Memory B cell (primary cell): ENCODE data around the gene NR6A1.

Experiments used
- ATAC-seq: fragments of 150-1000 bp; cut with Tn5 transposase; 2 replicates; pipeline ENCODE4 v1.10.0; 2021; ENCODE audit warnings: low read depth, mild to moderate bottlenecking, moderate library complexity
- DNase-seq, 2 donors: peaks; one replicate each; pipeline ENCODE4 v3.0.0; 2022; ENCODE audit warnings: low spot score in 2 of 2
- H3K27ac Mint-ChIP-seq: one replicate; pipeline ENCODE4 v1.8.0; 2022; ENCODE audit warnings: mild to moderate bottlenecking, moderate library complexity, mixed read lengths
- H3K27me3 Mint-ChIP-seq: one replicate; pipeline ENCODE4 v1.8.0; 2022; ENCODE audit warnings: mixed read lengths
- H3K36me3 Mint-ChIP-seq: one replicate; pipeline ENCODE4 v1.8.0; 2022; ENCODE audit warnings: mild to moderate bottlenecking, mixed read lengths
- H3K4me1 Mint-ChIP-seq: one replicate; pipeline ENCODE4 v1.8.0; 2022; ENCODE audit warnings: mixed read lengths
- H3K4me3 Mint-ChIP-seq: one replicate; pipeline ENCODE4 v1.8.0; 2022; ENCODE audit warnings: mild to moderate bottlenecking, moderate library complexity, mixed read lengths
- H3K9me3 Mint-ChIP-seq: one replicate; pipeline ENCODE4 v1.8.0; 2022; ENCODE audit warnings: mixed read lengths

NR6A1 gene

DNA sequence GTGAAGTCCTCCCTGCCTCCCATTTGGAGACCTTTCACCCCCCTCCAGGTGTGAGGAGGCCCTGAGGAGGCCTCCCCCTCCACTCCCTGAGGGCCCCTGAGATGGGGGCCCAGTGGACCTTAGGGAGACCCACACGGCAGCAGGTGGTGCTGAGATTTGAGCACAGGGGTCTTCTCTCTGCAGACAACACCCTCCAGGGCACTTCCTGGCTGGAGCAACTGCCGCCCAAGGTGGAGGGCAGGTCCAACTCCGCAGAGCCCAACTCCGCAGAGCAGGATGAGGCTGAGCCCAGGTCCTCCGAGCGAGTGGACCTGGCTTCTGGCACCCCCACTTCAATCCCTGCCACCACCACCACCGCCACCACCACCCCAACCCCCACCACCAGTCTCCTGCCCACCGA is 32.8 kb upstream of the NR6A1 start:
- H3K9me3 Mint-ChIP-seq, result no peaks in the 10 kb centered on the region
- DNase-seq, result no peak
- H3K27ac Mint-ChIP-seq, result peak overlapping the region; percentile 84
- peaks cover 4% of the 10 kb centered on the region for H3K36me3 Mint-ChIP-seq
- H3K27me3 Mint-ChIP-seq, result no peaks in the 10 kb centered on the region
- H3K4me3 Mint-ChIP-seq, result no peak overlapping the region
- no peak for ATAC-seq
- H3K4me1 Mint-ChIP-seq, result peaks cover 29% of the 10 kb centered on the region

DNA sequence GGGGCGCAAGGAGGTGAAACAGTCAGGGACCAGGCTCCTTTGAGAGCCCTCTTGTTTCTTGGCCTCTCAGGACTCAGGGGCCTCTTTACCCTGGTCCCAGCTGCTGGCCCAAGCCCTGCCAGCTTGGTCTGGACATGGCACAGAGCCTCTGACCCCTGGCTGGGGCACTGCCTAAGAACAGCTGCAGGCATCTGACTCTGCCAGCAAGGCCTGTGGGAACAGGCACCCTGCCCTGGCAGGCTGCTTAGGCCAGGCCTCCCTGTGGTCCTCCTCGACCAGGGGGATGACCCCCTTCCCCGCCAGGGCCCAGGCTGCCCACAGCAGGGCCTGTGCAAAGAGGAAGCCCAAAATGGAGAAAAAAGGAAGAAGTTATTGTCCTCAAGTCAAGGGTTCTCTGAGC is 31.3 kb upstream of the NR6A1 start:
- DNase-seq (no peak), ATAC-seq (no peak)
- H3K9me3 Mint-ChIP-seq, result no peaks in the 10 kb centered on the region
- H3K36me3 Mint-ChIP-seq, result no peaks in the 10 kb centered on the region
- peaks cover 27% of the 10 kb centered on the region for H3K4me1 Mint-ChIP-seq
- no peaks in the 10 kb centered on the region for H3K27me3 Mint-ChIP-seq
- no peak overlapping the region for H3K4me3 Mint-ChIP-seq
- peak overlapping the region; percentile 95 for H3K27ac Mint-ChIP-seq

DNA sequence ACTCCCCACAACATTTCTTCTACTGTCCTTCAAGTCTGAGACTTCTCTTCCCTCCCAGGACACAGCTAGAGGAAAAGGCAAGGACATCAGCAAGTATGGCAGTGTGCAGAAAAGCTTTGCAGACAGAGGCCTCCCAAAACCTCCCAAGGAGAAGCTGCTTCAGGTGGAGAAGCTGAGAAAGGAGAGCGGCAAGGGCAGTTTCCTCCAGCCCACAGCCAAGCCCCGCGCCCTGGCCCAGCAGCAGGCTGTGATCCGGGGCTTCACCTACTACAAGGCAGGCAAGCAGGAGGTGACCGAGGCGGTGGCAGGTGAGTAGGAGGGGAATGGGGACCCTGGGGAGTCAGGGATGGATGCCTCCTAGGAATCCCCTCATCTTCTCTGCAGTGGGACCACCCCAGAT is 30.2 kb upstream of the NR6A1 start:
- Mint-ChIP-seq H3K27me3 (no peaks in the 10 kb centered on the region), H3K9me3 (no peaks in the 10 kb centered on the region), H3K4me1 (peaks cover 27% of the 10 kb centered on the region), H3K4me3 (no peak overlapping the region), H3K36me3 (no peaks in the 10 kb centered on the region), H3K27ac (peak overlapping the region; percentile 95)
- ATAC-seq (no peak), DNase-seq (no peak)

DNA sequence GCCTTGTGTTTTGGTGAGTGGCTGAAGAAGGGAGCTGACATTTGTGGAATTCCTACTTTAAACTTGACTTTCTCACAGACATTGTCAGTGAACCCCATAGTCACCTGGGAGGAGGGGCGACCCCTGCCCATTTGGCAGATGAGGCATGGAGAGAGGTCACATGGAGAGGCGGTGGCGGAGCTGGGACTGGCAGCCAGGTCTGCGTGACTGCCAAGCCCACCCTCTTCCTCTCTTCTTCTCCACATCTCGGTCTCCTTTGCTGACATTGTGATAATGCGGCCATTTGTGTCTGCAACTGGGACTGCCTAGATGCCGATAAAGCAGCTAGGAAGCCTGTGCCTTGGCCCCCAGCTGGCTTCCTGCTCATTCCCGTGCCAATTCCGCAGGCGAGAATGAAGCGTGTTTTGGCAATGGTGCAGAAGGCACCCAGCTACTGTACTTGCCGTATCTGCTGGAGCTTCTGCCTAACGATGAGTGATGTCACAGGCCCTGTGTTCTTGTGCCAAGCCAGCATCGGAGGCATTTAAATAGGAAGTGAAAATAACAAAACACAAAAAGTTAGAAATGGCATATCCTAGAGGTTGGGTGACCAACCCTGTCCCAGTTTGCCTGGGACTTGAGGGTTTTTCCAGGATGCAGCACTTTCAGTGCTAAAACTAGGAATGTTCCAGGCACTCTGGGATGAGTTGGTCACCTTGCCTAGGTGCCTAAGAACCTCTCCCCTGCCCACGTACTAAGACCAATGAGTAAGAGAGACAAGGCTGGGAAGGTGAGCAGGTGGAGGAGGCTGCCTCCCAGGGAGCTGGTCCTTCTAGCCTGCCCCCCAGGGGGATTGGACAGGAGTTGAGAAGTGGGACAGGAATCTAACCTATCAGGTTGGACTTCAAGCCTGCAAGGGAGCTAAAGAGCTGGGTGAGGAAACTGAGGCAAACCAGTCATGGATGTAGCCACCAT is 29.5 kb upstream of the NR6A1 start:
- DNase-seq (peak; percentile 52 to 62), ATAC-seq (peak; percentile 99)
- H3K9me3 Mint-ChIP-seq, result no peaks in the 10 kb centered on the region
- peaks cover 27% of the 10 kb centered on the region for H3K4me1 Mint-ChIP-seq
- peak overlapping the region; percentile 95 for H3K27ac Mint-ChIP-seq
- no peaks in the 10 kb centered on the region for H3K36me3 Mint-ChIP-seq
- H3K4me3 Mint-ChIP-seq, result peak overlapping the region; percentile 46
- H3K27me3 Mint-ChIP-seq, result no peaks in the 10 kb centered on the region

DNA sequence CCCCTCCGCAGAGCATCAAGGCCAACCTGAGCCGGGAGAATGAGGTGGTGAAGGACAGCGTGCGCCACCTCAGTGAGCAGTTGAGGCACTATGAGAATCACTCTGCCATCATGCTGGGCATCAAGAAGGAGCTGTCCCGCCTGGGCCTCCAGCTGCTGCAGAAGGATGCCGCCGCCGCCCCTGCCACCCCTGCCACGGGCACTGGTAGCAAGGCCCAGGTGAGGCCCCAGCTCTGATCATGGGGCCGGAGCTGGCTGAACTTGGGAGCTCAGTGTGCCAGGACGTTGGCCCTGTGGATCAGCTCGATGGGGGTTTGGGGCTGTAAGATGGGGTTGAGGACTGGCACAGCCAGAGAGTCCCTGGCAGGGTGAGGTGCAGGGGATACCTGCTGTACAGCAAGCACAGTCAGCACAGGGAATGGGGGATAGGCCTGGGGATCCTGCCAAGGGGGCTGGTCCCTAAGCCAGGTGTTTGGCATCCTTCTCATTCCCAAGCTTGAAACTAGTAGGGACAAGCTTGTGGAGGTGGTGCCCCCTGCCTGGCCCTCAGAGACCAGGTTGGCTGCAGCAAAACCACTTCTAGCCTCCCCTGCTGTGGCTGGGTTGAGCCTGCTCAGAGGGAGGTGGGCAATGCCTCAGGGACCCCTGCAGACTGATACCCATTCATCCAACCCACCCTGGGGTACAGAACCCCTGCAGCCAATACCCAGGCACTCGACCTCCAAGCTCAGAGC is 28.3 kb upstream of the NR6A1 start:
- H3K27ac Mint-ChIP-seq, result peak overlapping the region; percentile 95
- no peaks in the 10 kb centered on the region for H3K36me3 Mint-ChIP-seq
- DNase-seq (no peak), ATAC-seq (no peak)
- peaks cover 24% of the 10 kb centered on the region for H3K4me1 Mint-ChIP-seq
- H3K27me3 Mint-ChIP-seq, result peaks cover 1% of the 10 kb centered on the region
- no peaks in the 10 kb centered on the region for H3K9me3 Mint-ChIP-seq
- H3K4me3 Mint-ChIP-seq, result no peak overlapping the region

DNA sequence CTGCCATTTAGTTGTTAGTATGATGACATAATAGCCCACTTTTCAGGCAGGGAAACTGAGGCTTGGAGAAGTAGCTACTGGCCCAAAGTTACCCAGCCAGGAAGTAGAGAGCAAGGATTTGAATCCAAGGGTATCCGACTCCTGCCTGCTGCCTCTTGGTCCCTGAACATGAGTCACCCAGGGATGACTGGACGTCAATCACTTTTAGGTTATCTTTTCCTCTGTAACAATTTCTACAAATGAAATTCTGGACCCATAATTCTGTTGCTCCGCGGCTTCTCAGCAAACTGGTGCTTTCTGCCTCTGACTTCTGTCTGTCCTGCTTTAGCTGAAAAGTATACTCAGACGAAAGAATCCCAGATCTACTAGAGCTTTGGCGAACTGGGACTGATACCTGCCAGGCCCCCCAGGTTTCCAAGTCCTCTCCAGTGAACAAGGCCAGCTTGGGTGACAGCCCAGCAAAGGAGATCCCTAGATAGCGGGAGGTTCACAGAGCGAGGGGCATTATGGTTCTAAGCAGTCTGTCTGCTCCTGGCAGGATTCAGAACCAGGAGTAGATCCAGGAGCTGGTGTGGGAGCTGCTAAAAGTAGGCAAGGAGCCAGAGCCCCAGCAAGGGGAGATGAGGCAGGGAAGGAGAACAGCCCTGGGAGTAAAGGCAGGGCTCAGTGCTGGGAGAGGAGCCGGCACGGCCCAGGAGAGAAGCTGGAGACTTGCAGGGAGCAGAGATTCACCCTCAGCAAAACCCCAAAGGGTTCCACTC is 26.4 kb upstream of the NR6A1 start:
- H3K27me3 Mint-ChIP-seq, result peaks cover 4% of the 10 kb centered on the region
- H3K27ac Mint-ChIP-seq, result peak overlapping the region; percentile 68
- H3K4me1 Mint-ChIP-seq, result peaks cover 22% of the 10 kb centered on the region
- no peaks in the 10 kb centered on the region for H3K9me3 Mint-ChIP-seq
- no peak for DNase-seq
- H3K36me3 Mint-ChIP-seq, result no peaks in the 10 kb centered on the region
- no peak for ATAC-seq
- H3K4me3 Mint-ChIP-seq, result no peak overlapping the region

DNA sequence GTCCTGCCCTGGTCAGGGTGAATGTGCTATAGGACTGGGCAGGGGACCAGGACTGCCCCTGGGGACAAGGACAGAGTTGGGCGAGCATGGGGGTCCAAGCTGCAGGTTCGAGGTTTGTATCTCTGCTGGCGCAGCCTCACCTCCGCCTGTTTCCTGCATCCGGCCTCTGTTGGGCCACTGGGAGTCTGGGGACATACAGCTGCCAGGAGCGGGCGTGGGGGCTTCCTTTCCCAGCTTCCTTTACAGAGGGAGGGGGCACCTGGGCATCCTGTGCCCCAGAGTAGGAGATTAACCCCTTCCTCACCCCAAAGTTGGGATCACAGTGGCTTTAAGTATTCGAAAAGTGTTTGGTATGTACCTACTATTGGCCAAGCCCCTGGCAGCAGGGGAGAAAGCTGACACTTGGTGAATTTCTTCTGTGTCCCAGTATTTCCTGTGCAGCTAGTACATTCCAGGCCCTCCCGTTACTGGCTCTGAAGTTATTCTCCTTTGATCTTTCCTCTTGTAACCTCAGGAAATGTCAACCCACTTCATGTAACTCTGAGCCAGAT is 24.8 kb upstream of the NR6A1 start:
- DNase-seq, result no peak
- H3K4me1 Mint-ChIP-seq, result peaks cover 26% of the 10 kb centered on the region
- no peaks in the 10 kb centered on the region for H3K36me3 Mint-ChIP-seq
- peaks cover 4% of the 10 kb centered on the region for H3K27me3 Mint-ChIP-seq
- no peaks in the 10 kb centered on the region for H3K9me3 Mint-ChIP-seq
- H3K4me3 Mint-ChIP-seq, result no peak overlapping the region
- no peak for ATAC-seq
- H3K27ac Mint-ChIP-seq, result no peak overlapping the region

DNA sequence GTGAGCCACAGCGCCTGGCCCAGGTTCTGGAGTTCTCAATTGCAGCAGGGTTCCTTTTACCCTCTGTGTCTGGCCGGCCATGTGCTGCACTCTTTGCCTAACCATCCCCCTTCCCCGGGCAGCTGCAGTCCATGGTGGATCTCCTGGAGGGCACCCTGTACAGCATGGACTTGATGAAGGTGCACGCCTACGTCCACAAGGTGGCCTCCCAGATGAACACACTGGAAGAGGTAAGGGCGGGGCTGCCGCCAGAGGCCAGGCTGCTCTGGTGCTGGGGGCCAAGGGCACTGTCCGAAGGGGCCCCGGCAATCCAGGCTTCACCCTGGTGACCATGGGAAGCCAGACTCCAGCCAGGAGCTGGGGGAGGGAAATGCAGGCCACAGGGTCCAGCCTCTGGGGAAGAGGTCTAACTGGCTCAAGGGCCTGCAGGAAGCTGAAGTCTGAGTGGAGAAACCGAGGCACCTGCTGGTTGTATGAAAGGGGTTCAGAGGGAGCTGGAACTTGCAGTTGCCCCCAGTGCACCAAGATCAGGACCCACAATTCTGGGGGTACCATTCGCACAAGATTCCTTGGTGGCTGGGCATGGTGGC is 23.9 kb upstream of the NR6A1 start:
- Mint-ChIP-seq H3K36me3 (no peaks in the 10 kb centered on the region), H3K27me3 (peaks cover 4% of the 10 kb centered on the region), H3K4me3 (no peak overlapping the region), H3K4me1 (peaks cover 19% of the 10 kb centered on the region), H3K27ac (no peak overlapping the region), H3K9me3 (no peaks in the 10 kb centered on the region)
- DNase-seq, result no peak
- ATAC-seq, result no peak

DNA sequence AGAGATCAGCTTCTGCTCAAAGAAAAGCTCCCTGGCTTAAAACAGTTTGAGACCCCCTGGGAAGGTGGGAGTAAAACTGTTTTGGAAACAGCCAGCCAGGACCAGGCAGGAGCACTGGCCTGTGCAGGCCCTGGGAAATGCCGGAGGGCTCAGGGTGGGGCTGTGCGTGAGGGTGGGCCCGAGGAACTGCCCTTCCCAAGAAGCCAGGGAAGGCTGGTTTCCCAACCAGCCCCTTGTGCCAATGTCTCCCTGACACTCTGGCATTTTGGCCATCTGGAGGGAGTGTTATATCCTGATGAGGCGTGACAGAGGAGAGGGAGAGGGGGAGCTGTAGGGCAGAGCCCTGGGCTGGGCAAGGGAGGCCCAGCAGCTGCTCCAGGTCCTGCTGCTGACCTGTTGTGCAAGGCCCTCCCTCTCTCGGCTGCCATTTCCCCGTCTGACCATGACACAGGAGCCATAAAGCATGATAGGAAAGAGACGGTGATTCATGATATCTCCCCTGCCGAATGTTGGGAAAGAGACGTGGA is 22.0 kb upstream of the NR6A1 start:
- DNase-seq (no peak), ATAC-seq (no peak)
- peaks cover 4% of the 10 kb centered on the region for H3K27me3 Mint-ChIP-seq
- no peaks in the 10 kb centered on the region for H3K36me3 Mint-ChIP-seq
- no peak overlapping the region for H3K27ac Mint-ChIP-seq
- no peak overlapping the region for H3K4me3 Mint-ChIP-seq
- H3K4me1 Mint-ChIP-seq, result peaks cover 12% of the 10 kb centered on the region
- H3K9me3 Mint-ChIP-seq, result no peaks in the 10 kb centered on the region

DNA sequence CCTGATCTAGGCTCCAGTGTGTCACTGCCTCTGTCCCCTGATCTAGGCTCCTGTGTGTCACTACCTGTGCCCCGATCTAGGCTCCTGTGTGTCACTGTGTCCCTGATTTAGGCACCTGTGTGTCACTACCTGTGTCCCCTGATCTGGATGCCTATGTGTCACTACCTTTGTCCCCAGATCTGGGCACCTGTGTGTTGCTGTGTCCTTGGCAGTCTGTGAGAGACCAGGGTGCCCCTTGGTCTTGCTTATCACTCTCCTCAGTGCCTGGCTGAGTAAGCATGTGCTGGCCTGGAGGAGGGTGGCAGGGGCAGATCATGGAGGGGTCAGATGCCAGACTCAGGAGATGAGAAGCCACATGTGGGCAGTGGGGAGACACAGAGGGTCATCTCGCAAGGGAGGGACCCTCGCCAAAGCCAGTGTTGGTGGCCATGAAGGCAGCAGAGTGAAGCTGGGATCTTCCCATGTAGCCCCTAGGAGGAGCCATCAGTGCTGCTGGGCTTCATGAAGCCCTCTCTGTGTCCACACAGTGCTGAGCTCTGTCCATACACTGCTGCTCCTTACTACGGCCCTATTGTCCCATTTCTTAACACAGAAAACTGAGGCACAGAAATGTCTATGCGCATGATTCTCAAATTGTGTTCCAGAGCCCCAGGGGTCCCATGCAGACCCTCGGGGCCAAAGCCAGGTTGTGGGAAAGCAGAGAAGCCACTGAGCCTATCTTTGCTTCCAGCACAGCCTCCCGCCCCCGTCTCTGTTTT is 21.3 kb upstream of the NR6A1 start:
- ATAC-seq, result no peak
- no peaks in the 10 kb centered on the region for H3K36me3 Mint-ChIP-seq
- no peak overlapping the region for H3K27ac Mint-ChIP-seq
- no peak overlapping the region for H3K4me3 Mint-ChIP-seq
- DNase-seq, result no peak
- peaks cover 12% of the 10 kb centered on the region for H3K4me1 Mint-ChIP-seq
- H3K9me3 Mint-ChIP-seq, result no peaks in the 10 kb centered on the region
- H3K27me3 Mint-ChIP-seq, result peaks cover 4% of the 10 kb centered on the region

DNA sequence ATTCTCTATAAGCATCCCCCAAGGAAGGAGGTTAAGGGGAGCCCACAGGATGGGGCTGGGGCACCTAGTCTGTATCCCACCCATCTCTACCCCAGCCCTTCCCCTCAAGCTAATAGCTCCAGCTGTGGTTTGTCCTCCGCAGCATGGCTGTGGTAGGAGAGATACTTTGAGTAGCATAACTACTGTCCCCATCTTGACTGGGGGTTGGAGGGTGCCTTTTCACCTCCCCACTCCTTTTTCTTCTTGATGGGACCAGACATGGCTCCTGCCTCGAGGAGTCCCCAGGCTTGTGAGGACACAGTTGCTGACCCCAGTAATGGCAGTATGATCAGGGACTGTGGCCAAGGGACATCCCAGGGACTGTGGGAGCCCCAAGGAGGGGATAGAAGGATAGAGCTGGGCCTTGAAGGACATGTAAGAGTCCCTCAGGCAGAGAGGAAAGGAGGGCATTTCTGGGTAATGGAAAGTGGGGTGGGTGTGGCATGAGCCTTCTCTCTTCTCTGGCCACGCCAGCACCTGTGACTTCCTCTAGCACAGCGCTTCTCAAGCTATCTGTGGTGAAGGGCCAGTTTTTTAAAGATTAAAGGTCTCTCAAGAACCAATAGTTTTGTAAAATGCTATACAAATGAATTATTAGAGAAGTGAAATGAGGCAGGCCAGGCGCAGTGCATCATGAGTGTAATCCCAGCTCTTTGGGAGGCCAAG is 19.8 kb upstream of the NR6A1 start:
- ATAC-seq (peak; percentile 69), DNase-seq (no peak)
- H3K9me3 Mint-ChIP-seq, result no peaks in the 10 kb centered on the region
- H3K4me1 Mint-ChIP-seq, result peaks cover 12% of the 10 kb centered on the region
- H3K4me3 Mint-ChIP-seq, result no peak overlapping the region
- H3K27me3 Mint-ChIP-seq, result peaks cover 4% of the 10 kb centered on the region
- H3K36me3 Mint-ChIP-seq, result no peaks in the 10 kb centered on the region
- H3K27ac Mint-ChIP-seq, result no peak overlapping the region

DNA sequence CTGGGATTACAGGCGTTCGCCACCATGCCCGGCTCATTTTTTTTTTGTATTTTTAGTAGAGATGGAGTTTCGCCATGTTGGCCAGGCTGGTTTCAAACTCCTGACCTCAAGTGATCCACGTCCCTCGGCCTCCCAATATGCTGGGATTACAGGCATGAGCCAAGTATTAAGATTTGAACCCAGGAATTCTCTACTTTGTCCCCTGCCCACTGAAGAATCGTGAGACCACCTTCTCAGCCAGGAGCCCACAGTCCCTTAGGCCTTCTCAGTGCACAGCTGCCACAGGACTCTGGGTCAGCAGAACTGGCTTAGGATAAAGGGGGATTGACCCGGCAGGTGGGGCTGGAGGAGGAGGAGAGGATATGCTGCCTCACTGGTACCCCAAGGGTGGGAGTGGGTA is 19.2 kb upstream of the NR6A1 start:
- H3K9me3 Mint-ChIP-seq, result no peaks in the 10 kb centered on the region
- no peak for DNase-seq
- H3K36me3 Mint-ChIP-seq, result no peaks in the 10 kb centered on the region
- H3K27ac Mint-ChIP-seq, result no peak overlapping the region
- ATAC-seq, result no peak
- H3K4me3 Mint-ChIP-seq, result no peak overlapping the region
- peaks cover 12% of the 10 kb centered on the region for H3K4me1 Mint-ChIP-seq
- H3K27me3 Mint-ChIP-seq, result peaks cover 4% of the 10 kb centered on the region
